SW 1271 (cell line): ENCODE results near the gene AUP1.
A peak's percentile ranks its signal among the peaks of the same experiment; 100 is the strongest.
"Not testable (repeated sequence)": the region's sequence is repeated elsewhere in the genome, so short reads cannot be mapped to it uniquely, and the experiment has no call there.

ENCODE experiments used
- DNase-seq, 2 experiments: peaks; one replicate each; lab custom pipeline; 2025; lab: John Stamatoyannopoulos, UW

The AUP1 gene

GRCh38 chr2:74498500-74499266 lies 30.8 kb downstream of the AUP1 start:
- DNase-seq, result no peak

GRCh38 chr2:74497777-74498499 lies 31.6 kb downstream of the AUP1 start:
- no peak for DNase-seq

DNA sequence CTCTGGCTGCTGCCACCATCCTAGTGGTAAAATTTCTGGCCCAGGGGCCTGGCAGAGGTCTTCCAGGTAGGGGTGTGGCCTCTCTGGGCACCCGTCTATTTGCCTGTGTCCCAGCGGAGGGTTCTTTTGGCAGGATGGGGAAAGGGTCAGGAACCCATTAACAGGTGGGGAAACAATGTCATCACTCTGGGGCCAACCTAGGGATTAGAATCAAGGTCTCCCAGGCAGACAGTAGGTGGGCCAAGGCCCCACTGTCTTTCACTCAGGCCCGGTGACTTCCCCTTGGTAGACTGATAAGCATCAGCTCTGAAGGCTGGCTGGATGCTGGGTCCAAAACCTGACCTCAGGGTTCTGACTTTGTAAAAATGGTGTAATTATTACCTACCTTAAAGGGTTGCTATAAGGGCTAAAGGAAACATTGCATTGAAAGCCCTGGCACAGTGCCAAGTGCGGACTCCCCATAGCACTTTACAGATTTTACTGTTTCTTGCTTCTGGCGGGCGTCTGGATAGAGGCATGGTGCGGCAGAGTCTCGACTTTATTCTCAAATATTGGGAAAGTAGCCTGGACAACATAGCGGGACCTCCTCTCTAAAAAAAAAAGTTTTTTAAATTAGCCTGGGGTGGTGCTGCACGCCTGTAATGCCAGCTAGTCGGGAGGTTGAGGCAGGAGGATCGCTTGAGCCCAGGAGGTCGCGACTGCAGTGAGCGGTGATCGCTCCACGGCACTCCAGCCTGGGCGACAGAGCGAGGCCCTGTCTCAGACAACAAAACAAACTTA lies 32.3 kb downstream of the AUP1 start:
- no peak for DNase-seq

DNA sequence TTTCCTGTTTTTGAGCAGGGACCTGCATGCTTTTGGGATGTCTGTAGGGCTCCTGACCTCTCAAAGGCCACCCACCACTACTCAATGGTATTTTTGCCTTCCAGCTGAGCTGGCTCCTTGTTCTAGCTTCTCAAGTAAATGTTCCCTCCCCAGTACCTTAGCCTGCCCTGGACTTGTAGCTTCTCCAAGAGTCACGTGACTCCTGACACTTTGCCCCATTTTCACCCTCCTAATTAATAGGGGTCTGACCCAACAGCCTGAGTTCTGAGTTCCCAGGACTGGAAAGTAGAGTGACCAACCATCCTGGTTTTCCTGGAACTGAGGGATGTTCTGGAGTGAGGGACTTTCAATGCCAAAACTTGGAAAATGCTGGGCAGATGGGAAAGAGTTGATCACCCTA lies 34.1 kb downstream of the AUP1 start:
- DNase-seq, result no peak

GRCh38 chr2:74493546-74493945 lies 36.0 kb downstream of the AUP1 start:
- DNase-seq, result no peak

DNA sequence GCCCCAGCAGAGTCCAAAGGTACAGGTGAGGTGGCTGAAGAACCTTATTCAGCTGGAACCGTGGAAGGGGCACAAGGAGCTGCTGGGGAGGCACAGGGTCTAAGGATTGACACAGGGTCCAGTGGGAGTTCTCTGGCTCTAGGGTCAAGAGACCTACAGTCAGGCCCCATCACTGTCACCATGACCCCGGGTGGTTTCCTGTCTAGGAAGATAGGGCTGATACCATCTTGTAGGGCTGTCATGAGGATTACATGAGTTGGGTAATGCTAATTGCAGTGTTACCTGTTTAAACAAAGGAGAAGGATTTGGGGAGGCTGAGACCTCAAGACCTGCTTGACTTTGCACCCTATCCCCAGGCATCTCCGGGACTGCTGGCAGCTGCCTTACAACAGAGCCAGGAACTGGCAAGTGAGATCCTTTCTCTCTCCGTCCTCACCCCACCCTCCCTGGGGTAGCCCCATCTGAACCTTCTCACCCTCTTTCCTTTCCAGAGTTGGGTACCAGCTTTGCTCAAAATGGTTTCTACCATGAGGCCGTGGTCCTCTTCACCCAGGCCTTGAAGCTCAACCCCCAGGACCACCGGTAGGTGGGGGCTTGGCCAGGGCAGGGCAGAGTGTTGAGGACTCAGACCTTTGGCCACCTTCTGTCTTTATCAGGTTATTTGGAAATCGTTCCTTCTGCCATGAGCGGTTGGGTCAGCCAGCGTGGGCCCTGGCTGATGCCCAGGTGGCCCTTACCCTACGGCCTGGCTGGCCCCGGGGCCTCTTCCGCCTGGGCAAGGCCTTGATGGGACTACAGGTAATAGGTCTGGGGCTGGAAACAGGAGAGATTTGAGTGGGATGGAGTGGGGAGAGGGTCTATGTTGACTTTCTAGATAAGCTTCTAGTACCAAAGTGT lies 37.6 kb downstream of the AUP1 start:
- DNase-seq, result no peak

GRCh38 chr2:74489906-74490305 lies 39.6 kb downstream of the AUP1 start:
- no peak for DNase-seq

DNA sequence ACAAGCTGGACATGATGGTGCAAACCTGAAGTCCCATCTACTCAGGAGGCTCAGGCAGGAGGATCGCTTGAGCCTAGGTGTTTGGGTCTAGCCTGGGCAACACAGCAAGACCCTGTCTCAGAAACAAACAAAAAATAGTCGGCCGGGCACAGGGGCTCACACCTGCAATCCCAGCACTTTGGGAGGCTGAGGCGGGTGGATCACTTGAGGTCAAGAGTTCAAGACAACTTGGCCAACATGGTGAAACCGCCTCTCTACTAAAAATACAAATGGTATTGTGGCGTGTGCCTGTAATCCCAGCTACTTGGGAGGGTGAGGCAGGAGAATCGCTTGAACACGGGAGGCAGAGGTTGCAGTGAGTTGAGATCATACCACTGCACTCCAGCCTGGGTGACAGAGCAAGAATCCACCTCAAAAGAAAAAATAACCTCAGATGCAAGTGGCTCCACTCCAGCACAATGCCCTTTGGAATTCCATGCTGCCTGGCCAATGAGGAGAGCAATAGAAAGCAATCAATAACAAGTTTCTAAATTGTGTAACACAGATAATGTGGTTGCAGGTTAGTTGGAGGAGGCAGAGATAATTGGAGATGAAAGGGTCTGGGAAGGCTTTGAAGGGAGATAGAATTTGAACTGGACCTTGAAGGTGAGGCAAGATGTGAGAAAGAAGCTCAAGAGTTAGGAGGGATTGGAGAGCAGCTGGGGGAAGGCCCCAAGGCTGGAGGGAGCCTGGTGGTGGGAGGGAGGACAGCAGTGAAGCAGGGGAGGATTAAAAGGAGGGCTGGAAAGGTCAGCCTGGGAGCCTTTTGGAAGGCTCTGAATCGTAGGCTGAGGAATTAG lies 40.6 kb downstream of the AUP1 start:
- no peak for DNase-seq

- DNase-seq, result no peak
These were observed 43.4 kb downstream of the AUP1 start for GRCh38 chr2:74486141-74486540.

DNA sequence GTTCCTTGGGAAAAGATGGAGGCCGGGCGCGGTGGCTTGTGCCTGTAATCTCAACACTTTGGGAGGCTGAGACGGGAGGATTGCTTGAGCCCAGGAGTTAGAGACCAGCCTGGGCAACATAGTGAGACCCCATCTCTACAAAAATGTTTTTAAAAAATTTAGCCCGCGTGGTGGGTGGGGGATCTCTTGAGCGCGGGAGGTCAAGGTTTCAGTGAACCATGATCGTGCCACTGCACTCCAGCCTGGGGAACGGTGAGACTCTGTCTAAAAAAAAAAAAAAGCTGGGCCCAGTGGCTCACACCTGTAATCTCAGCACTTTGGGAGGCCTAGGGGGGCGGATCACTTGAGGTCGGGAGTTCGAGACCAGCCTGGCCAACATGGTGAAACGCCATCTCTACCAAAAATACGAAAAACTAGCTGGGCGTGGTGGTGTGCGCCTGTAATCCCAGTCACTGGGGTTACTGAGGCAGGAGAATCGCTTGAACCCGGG lies 45.8 kb downstream of the AUP1 start:
- not testable (repeated sequence) for DNase-seq

GRCh38 chr2:74482801-74483674 lies 46.5 kb downstream of the AUP1 start, which contains the start of the genes CCDC142 and TTC31:
CCDC142 (minus strand) TSS chr2:74482998; CDS start chr2:74482837, 161 bp downstream.
TTC31 (plus strand) TSS chr2:74483081; CDS start chr2:74483096, 15 bp downstream.
- peak; percentile 82 to 97 for DNase-seq

GRCh38 chr2:74481961-74482800 lies 47.3 kb downstream of the AUP1 start:
- peak in 1 of 2 experiments; percentile 72 for DNase-seq

DNA sequence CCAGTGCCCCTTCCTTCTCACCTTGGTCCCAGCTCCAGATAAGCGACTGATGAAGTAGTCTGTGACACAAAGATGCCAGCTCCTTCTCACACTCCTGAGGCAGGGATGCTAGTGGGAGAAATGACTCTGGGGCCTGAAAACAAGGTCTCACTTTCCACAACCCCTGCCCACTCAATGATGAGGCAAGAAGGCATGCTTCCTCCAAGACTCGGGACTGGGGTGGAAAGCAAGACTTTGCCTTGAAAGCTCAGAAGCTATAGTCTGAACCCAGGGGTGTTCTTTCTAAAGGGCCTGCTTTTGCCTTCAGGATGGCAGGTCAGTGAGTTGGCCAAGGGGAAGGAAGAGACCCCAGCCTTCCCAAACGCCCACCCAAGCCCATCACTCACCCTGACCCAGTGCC lies 48.1 kb downstream of the AUP1 start:
- DNase-seq, result no peak
